ENCODE measurements around the gene ONECUT1.

Gene ONECUT1

DNA sequence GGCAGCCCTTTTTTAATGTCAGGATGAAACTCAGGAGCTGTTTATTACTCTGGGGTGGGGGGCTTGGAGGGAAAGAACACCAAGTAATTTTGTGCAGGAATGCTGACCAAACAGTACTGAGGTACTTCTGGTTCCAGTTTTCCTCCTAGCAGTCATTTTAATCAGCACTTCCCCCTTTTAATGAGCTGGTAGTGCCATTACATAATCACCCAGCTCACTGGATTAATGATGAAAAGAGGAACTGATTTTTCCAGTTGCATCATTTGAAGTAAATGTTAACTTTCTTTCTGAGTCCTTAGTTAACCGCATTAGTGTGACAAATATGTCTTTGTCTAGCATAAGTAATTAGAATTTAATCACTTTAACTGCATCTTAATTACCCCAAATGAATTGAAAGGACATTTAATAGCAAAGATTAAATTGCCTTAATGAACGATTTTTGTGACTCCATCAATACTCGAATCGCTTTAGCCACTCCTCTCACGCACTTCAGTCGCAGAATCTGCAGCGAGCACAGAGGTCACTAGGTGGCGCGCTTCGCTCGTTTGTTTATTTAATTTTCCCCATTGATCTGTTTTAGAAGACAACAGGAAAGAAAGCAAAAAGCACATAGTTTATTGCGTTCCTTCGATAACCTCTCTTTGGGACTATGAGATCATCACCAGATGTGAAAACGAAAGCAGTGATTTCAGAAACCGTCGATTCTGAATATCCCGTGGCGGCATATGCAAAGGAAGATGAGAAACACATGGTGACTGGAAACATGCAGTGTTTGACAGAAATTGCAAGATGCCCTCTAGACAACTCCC, 9.8 kb downstream of the ONECUT1 start:
- peak; percentile 51 to 69 for DNase-seq

DNA sequence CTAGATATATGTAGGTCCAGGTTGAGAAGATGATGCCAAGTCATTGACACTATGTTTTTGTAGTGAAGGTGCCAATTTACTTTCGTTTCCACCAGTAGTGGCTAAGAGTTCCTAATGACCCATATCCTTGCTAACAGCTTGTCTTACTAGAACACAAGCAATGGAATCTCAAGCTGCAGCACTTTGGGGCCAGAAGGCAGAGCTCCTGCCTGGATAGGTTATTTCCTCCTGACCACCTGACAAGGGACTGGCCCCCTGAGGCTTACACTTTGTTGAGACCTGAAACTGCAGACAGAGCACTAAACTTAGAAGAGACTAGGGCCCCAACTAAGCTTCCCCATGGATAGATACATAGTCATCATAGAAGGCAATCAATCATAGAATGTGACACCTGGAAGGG, 11.7 kb downstream of the ONECUT1 start:
- no peak for DNase-seq

DNA sequence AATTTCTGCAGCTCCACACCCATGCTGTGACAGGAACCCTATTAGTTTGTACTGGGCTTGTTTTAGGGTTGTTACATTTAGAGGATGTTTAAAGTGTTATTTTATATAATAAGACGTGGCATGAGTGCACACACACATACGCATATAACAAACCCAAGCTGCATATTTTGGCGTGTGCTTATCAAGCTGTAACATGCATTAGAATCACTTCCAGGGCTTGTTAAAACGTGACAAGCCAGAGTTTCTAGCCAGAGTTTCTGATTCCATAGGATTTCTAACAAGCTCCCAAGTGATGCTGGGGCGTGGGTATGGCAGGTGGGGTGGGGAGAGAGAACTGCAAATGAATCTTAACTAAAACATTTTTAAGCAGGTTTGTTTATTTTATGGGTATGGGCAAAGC, 17.4 kb downstream of the ONECUT1 start:
- DNase-seq: no peak

DNA sequence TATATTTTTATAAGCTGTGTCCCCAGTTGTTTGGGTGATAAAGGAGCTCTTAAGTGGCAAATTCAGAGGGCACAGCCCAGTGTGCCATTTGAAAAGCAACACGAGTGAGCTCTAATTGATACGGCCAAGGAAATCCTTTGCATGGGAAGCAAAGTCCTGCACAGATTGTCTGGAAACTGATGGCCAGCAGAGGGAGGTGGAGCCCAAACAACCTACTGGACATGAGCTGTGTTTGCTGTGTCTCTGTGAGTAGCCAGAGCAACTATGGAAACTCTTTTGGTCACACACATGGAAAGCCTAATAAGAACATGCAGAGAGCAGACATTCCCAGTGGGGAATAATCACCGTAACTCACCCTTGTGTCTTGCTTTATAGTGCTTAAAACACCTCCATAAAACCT, 24.4 kb downstream of the ONECUT1 start:
- DNase-seq: no peak

DNA sequence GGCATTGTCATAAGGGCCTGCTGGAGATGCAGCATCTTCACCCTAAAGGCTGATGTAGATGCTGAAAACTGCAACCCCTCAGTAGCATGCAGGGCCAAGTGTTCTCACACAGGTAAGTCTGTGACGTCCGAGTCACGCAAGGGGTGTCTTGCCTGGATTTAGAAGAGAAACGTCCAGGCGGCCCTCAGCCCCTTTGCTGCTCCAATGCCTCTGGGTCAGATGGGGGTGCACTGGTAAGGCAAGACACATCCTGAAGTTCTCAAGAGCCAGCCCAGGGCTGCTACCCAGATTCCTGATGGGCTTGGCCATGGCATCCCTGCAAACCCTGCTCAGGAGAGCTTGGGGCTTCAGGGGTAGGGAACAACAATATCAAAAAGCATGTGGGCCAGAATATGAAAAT, 25.4 kb downstream of the ONECUT1 start:
- no peak for DNase-seq

DNA sequence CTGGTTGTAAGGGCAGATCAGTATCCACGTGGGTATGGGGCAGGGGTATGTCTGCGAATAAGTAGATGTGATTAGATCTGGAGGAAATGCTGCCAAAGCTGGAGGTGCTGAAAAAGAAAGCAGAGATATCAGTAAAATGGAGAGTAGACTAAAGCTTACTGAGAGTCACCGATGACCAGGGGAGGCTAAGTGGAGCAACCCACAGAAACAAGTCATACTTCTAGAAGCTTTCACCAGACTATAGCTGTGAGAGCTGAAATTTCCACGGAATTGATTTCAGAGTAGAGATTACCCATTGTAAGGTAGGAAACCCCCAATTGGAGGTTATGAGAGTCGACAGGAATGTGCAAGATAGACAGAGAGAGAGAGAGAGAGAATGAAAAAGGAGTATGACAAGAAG, 27.5 kb downstream of the ONECUT1 start:
- DNase-seq: no peak

DNA sequence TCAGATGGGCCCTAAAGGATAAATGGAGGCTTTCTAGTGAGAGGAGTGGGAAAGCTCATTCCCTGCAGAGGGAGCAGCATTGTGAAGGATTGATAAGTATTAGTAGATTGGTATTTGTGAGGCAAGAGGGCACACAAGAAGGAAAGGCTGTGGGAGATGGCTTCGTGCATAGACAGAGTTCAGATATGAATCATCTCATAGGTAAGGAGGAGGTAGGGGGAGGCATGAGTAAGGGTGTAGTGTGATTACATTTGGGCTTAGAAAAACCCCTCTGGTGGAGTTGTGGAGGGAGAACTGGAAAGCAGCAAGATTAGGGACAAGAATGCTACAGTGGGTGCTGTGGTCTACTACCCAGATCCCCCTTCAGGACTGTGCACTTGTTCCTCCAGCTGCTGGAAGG, 29.6 kb downstream of the ONECUT1 start:
- DNase-seq: no peak

DNA sequence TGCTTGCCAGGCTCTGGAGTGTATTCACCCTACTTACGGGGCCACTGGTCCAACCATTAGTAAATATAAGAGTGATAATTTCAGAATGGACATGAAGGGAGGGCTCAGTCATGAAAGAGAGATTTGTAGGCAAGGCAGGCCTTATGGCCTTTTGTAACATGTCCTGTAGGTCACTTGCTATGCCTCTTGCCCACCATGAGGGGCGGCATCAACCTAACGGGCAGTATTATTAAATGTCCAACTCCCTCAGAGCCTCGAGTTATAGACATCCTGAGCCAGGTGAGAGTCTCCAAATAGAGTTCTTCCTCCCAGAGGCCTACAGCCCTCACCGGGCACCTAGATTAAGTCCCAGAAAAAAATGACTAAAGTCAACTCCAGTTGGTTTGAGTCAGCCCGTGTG, 30.2 kb downstream of the ONECUT1 start:
- DNase-seq: no peak

DNA sequence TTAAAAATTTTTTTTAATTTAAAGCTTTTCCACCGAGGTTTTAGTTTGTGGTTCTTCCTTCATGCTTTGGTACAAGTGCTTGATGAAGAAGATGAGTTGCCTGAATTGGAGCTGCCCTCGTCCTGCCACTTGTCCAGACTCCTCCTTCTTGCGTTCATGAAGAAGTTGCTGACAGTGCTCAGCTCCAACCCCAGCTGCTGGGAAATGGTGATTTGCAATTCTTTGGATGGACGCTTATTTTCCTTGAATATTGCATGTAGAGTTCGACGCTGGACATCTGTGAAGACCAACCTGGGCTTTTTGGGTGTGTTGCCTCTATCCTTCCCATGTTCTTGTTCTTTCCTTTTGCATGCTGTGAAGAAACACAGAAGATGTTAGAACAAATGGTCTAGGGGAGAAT, 32.6 kb downstream of the ONECUT1 start:
- no peak for DNase-seq

DNA sequence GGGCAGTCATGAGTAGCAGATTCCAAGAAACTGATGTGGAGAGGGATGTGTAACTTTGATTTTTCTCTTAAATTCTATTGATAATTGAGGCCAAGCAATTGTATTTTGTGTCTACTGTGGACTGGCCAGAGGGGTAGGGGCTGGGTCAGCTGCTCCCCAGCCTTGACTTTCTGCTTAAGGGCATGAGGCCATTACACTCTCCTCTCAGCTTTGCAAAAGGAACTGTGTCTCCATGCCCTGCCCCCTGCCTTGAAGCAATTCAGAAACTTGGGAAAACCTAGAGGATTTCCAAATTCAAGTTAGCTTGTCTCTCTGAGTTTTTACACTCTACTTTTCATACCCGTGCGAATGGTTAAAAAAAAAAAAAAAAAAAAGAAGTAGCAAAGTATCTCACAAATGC, 38.6 kb downstream of the ONECUT1 start:
- no peak for DNase-seq

DNA sequence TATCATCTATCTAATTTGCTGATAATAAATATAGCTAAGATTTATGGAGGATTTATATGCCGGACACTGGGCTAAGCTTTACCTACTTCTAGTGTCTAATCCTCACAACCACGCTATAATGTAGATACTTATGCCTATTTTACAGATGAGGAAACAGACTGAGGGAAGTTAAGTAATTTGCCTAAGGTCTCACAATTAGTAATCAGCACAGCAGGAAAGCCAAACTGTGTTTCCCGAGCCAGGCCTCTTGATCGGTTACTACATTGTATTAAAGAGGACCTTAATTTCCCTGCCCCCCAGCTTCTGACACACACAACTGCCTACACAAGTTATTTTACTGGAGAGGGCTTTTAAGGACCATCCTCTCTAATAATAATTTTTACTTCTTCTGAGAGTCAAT, 40.9 kb downstream of the ONECUT1 start:
- DNase-seq: no peak

DNA sequence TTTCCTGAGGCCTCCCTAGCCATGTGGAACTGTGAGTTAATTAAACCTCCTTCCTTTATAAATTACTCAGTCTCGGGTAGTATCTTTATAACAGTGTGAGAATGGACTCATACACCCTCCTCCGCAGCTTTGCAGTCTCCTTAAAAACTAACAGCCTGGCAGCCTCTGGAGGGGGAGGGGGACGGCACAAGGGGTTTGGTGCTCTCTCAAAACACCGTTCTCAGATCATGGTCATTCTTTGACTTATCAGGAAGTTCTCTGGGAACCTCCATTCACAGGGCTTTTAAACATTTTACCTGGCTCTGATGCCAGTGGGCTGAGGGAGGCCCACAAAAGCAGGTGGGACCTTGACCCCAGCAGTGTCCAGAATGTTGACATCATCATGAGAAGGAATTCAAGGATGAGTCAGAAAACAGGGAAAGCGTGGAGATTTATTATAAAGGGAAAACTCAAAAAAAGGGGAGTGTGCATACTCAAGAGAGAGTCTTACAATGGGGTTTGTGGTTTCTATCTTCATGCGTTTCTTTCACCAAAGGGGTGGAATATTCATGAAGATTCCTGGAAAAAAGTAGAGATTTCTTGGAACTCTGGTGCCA, 43.9 kb downstream of the ONECUT1 start:
- DNase-seq: no peak

DNA sequence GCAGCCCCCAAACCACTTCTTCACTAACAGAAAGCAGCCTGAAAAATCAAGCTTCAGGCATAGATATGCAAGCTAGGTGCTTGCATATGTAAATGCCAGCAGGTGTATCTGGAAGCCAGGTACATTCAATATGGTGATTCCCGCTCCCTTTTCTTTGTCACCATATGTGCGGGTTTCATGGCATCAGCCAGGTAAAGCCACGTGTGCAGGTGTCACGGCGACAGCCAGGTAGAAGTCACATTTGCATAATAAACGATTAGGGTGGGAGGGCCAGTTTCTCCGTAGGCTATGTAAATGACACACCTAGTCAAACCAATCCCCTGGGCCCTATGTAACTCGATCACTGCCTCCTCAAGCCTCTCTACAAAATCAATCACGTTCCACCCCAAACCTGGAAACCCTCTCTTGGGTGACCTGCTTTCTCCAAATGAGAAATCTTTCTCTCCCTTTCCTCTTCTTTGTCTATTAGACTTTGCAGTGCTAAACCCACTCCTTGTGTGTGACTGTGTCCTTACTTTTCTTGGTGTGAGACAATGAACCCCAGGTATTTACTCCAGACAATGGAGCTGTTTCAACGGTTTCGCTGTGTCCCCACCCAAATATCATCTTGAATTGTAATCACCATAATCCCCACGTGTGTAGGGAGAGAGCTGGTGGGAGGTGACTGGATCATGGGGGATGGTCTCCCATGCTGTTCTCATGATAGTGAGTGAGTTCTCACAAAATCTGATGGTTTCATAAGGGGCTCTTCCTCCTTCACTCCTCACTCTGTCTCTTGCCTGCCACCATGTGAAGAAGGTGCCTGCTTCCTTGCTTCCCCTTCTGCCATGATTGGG, 44.6 kb downstream of the ONECUT1 start:
- no peak for DNase-seq

DNA sequence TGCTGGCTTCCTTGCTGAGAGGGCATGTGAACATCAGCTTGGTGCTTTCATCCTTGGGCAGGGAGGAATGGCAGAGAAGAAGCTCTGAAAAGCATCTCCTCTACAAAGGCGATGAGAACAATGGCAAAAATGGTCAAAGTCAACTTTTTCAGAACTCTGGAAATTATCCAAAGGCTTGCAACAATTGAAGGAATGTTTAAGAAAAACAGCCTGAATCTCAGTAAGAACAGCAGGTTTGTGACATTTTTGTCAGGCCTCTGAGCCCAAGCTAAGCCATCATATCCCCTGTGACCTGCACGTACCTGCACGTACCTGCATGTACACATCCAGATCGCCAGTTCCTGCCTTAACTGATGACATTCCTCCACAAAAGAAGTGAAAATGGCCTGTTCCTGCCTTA, 51.8 kb downstream of the ONECUT1 start:
- DNase-seq: no peak

DNA sequence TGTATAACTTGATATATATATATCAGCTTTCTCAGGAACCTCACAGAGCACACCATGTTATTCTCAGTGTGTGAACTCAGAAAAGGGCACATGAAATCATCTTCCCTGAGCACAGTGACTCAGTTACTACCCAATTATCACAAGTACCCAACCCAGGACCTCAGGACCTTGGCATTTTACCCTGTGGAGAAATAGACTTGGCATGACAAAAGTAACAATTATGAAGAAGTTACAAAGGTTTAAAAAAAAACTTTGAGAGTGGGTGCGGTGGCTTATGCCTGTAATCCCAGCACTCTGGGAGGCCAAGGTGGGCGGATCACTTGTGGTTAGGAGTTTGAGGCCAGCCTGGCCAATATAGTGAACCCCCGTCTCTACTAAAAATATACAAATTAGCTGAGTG, 52.4 kb downstream of the ONECUT1 start:
- DNase-seq: no peak

DNA sequence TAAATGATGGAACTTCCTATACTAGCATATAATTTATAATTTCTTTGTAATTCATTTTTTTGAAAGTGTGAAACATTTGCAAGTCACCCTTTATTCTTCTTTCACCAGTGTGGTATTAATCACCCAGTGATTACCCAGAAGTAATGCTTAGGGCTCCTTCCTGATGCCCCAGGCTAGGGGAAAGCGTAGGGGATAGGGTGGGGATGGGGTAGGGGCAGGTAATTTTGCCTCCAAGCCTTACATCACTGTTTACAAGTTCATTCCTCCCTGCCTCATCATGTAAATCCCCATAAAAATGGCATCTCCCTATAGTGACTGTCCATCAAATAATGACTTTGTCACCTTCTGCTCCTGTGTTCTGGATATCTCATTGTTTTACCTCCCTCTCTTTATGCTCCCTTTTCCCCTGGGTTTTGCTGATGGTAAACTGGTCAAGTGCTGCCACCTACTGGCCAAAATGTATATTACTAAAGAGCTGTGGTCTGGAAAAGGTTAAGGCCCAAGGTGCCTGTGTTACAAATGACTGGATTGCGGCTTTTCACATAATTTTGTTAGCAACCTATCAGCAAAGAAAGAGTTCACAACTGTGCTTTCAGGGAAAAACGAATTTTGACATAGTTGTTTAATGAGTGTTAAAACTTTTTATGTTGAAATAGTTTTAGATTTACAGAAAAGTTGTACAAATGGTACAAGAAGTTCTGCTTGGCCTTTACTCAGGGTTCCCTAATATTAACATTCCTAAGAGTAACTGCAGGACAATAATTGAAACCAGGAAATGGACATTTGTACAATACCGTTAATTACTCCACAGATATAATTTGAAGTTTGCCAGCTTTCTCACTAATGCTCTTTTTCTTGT, 54.7 kb downstream of the ONECUT1 start:
- DNase-seq: peak; percentile 69 to 88

DNA sequence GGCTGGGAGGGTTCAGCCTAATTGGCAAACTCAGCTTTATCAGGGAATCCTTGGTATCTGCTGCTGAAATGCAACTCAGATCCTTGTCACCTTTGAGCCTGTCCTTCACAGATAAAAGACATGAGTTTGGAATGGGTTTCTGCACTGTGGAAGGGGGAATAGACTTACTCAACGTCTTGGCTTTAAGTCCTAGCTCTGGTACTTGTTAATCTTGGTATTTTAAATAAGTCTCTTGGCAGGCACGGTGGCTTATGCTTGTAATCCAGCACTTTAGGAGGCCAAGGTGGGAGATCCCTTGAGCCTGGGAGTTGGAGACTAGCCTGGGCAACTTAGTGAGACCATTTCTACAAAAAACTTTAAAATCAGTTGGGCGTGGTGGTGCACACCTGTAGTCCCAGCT, 55.8 kb downstream of the ONECUT1 start:
- DNase-seq: no peak

DNA sequence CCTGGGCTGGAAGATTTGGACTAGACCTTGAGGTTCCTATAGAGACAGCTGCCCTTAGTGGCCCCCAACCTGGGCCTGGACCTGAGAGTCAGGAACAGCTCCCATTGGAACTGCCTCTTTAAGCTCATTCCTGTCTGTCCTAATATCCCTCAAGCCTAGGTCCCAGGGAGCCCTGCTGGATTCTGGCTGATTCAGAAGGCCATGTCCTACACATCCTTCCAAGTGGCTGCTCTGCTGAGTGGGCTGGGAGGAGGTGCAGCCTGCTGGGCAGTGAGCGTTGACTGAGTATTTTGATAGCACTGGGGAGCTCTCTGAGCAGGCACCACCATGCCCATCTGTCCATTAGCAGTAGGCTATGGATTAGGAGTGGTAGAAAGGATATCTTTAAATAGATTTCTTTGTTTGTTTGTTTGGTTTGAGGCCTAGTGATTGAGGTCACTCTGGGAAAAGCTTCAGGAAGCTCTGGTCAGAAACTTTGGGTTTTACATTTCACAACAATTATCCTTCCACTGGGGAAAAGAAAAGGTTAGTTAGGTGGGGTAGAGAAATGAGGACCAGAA, 56.4 kb downstream of the ONECUT1 start:
- no peak for DNase-seq

DNA sequence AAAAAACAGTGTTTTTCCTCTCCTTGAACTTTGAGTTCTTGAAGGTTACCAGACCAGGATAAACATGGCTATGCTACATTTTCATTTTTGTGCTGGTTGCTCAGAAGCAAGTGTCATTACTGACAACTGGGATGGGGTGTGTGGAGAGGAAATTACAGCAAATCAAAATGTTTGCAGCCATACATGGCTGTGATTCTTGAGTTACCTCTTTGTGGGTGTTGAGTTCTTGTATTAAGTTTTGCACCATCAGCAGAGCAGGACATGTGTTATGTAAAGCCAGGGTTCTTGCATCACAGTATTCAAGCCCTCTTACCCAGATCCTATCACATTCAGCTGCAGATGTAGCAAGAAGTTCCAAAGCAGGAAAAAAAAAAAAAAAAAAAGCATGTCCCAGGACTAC, 57.0 kb downstream of the ONECUT1 start:
- no peak for DNase-seq

DNA sequence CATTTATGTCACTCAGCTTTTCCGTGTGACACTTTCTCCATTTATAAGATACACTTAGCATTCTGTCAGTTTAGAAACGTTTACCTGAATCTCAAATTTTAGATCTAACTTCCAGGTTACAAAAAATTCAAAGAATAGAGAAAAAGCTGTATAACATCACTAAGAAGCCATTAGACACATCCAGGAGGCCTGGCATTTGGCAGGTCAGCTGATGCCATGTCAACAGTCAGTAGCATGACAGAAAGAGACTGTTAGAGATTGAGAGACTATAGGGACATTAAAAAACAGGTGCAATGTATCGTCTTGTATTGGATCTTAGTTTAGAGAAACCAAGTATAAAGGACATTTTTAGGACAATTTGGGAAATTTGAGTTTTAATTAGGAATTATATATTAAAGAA, 57.6 kb downstream of the ONECUT1 start:
- no peak for DNase-seq

DNA sequence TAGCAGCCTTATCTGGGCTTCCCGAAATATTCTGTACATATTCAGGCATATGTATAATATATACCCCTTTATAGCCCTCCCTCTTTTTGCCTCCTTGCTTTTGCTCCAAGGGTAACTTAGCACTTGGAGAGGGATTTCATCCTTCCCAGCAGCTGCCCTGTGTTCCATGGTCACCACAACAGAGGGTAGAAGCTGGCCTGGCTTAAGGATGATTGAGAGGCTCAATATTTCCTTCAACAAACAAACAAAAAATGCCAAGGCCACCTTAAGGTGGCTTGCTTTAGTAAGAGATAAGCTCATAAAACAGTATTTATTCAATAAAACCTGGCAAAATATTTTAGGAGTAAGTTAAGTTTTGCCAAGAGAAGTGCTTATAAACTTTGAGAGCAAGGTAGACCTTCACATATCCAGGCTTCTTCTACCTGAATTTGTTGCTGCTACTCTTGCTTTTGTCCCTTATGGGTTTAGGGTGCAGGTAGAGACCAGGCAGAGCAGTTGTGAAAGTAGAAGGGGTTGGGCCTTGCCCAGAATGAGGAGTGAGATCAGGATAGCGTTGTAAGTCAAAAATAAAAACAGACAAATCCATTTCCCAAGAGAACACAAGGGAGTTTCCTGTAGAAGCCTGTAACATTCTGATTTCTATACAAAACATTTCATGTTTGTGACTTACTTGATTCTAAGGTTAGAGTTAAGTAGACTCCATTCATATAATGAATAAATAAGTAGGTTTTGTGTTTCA, 58.2 kb downstream of the ONECUT1 start:
- DNase-seq: no peak

DNA sequence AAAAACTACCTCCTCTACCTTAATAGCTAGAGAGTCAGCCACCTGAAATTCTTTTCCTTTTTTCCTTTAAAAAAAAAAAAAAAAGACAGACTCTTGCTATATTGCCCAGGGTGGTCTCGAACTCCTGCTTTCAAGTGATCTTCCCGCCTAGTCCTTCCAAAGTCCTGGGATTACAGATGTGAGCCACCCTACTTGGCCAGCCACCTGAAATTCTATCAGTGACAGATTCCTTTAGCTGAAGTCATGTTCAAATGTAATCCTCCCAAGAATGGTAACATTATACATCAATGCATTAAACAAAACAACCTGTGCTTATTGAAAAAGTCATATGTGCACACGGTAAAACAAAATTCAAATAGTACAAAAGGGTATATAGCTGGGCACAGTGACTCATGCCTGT, 59.1 kb downstream of the ONECUT1 start:
- no peak for DNase-seq
